ENCODE results near the gene SUPV3L1. TPM values are rescaled to one million over a fixed set of nuclear protein-coding genes. Genes with fewer than 3 reads are reported as not detected.
"Not testable (repeated sequence)": the region's sequence is repeated elsewhere in the genome, so short reads cannot be mapped to it uniquely, and the experiment has no call there.

SUPV3L1 gene
- total RNA-seq, 2 experiments from 2014 or later: 45.0 to 47.6 TPM

DNA sequence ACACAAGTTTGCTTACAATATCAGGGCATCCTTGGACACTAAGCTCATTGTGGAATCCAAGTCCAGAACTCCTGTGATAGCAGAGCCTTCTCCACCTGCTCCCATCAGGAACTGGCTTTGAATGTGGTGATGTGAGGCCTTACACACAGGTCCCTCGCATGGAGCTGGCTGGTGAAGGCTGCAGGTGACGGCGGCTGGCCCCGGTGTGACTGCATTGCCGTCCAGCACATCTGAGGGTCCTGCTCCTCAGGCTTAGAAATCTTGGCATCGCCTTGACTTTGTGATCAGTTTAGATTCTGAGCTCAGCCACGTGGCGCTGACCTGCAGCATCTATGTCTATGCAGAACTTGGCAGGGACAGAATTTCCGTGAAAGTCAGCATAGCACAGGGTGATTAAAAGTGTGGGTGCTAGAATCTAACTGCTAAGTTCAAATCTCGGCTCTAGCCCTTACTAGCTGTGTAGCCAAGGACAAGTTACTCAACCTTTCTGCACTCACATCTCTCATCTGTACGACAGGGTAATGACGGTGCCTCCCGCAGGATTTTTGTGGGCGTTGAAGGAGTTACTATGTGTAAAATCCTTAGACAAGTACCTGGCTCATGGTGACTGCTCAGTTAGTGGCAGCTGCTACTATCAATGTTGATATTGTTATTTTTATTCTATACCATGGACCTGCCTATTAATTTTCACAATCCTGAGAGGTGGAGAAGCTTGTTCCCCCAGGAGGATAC lies 66.7 kb downstream of the SUPV3L1 start:
- no peaks in the 10 kb centered on the region for H3K36me3 Mint-ChIP-seq

DNA sequence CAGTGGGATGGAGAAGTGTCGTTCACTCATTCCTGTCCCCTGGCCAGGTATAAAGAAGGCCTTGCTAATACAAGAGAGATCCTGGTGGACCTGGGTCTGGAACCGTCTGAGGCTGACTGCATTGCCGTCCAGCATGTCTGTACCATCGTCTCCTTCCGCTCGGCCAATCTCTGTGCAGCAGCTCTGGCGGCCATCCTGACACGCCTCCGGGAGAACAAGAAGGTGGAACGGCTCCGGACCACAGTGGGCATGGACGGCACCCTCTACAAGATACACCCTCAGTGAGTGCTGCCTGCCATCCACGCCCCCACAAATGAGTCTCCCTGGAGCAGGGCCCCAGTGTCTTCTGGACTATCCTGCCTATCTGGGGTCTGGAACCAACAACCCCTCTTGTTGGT lies 67.3 kb downstream of the SUPV3L1 start:
- Mint-ChIP-seq H3K27me3 (no peaks in the 10 kb centered on the region), H3K36me3 (no peaks in the 10 kb centered on the region), H3K4me3 (no peak overlapping the region), H3K9me3 (no peaks in the 10 kb centered on the region), H3K4me1 (ENCODE audit: low read depth) (no peaks in the 10 kb centered on the region), H3K27ac (no peak overlapping the region)
- CTCF ChIA-PET: interaction anchor here (1.5 kb wide), 1 partner anchor 161 kb away, joined by 5 read pairs; no protein-coding TSS in a partner anchor
- DNase-seq: no peak
- POLR2A ChIA-PET: no interaction called here
- intact Hi-C loops (cut with micrococcal nuclease): no loop called here

More for the DNA sequence above, 66.7 kb downstream of the SUPV3L1 start:
- CTCF ChIA-PET: interaction anchor here (1.2 to 1.5 kb wide), 2 partner anchors 146 to 162 kb away, joined by 3 to 5 read pairs; no protein-coding TSS in a partner anchor
- Mint-ChIP-seq H3K4me3 (no peak overlapping the region), H3K9me3 (no peaks in the 10 kb centered on the region), H3K4me1 (ENCODE audit: low read depth) (no peaks in the 10 kb centered on the region), H3K27me3 (no peaks in the 10 kb centered on the region), H3K27ac (no peak overlapping the region)
- POLR2A ChIA-PET: no interaction called here
- DNase-seq: no peak
- intact Hi-C loops (cut with micrococcal nuclease): no loop called here

- Mint-ChIP-seq H3K36me3 (no peaks in the 10 kb centered on the region), H3K4me1 (ENCODE audit: low read depth) (no peaks in the 10 kb centered on the region), H3K27ac (no peak overlapping the region), H3K27me3 (no peaks in the 10 kb centered on the region), H3K4me3 (no peak overlapping the region), H3K9me3 (no peaks in the 10 kb centered on the region)
- no peak for DNase-seq
- ChIA-PET POLR2A (no interaction called here), CTCF (no interaction called here)
- intact Hi-C loops (cut with micrococcal nuclease): no loop called here
Observed at GRCh38 chr10:69248117-69248730, 68.2 kb downstream of the SUPV3L1 start.

- H3K4me1 Mint-ChIP-seq (ENCODE audit: low read depth): no peaks in the 10 kb centered on the region
- intact Hi-C loops (cut with micrococcal nuclease): no loop called here
- DNase-seq: no peak
- ChIA-PET POLR2A (no interaction called here), CTCF (no interaction called here)
- H3K27me3 Mint-ChIP-seq: no peaks in the 10 kb centered on the region
- no peaks in the 10 kb centered on the region for H3K36me3 Mint-ChIP-seq
- no peaks in the 10 kb centered on the region for H3K9me3 Mint-ChIP-seq
- H3K27ac Mint-ChIP-seq: no peak overlapping the region
- no peak overlapping the region for H3K4me3 Mint-ChIP-seq
Observed at GRCh38 chr10:69250041-69250440, 70.0 kb downstream of the SUPV3L1 start.

- H3K4me1 Mint-ChIP-seq (ENCODE audit: low read depth); DNase-seq; CTCF ChIA-PET; H3K36me3 Mint-ChIP-seq; H3K4me3 Mint-ChIP-seq; POLR2A ChIA-PET; H3K9me3 Mint-ChIP-seq; H3K27ac Mint-ChIP-seq; intact Hi-C loops (cut with micrococcal nuclease); H3K27me3 Mint-ChIP-seq: not testable (repeated sequence)
Observed at GRCh38 chr10:69251417-69251816, 71.4 kb downstream of the SUPV3L1 start.

- no peak overlapping the region for H3K27ac Mint-ChIP-seq
- no peaks in the 10 kb centered on the region for H3K4me1 Mint-ChIP-seq (ENCODE audit: low read depth)
- intact Hi-C loops (cut with micrococcal nuclease): no loop called here
- POLR2A ChIA-PET: interaction anchor here (0.6 kb wide), 1 partner anchor 12 kb away, joined by 4 read pairs; no protein-coding TSS in a partner anchor
- H3K9me3 Mint-ChIP-seq: no peaks in the 10 kb centered on the region
- H3K27me3 Mint-ChIP-seq: no peaks in the 10 kb centered on the region
- no peak overlapping the region for H3K4me3 Mint-ChIP-seq
- DNase-seq: no peak
- no peaks in the 10 kb centered on the region for H3K36me3 Mint-ChIP-seq
- CTCF ChIA-PET: interaction anchor here (1.2 kb wide), 1 partner anchor 140 kb away, joined by 4 read pairs; no protein-coding TSS in a partner anchor
Observed at GRCh38 chr10:69253171-69253570, 73.1 kb downstream of the SUPV3L1 start.

DNA sequence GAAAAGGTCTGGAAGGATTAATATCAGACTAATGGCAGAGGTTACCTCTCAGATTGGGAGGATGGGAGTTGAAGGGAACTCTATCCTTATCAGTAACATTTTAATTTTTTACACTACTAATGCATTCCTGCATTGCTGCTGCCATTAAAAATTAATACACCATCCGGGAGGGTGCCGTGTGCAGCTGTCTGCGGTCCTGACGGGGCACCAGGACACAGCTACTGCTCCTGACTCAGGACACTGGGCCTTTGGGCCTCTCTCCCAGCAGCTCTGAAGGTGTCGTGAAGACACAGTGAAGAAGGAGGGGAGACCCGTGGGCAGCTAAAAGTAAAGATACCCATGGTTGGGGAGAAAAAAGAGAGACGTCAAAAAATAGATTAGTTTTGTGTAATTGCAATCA lies 74.8 kb downstream of the SUPV3L1 start:
- intact Hi-C loops (cut with micrococcal nuclease): no loop called here
- ChIA-PET CTCF (no interaction called here), POLR2A (no interaction called here)
- Mint-ChIP-seq H3K9me3 (no peaks in the 10 kb centered on the region), H3K4me1 (ENCODE audit: low read depth) (no peaks in the 10 kb centered on the region), H3K27me3 (no peaks in the 10 kb centered on the region), H3K27ac (no peak overlapping the region), H3K4me3 (no peak overlapping the region), H3K36me3 (no peaks in the 10 kb centered on the region)
- no peak for DNase-seq

Other genes with a start within 250 kb of the SUPV3L1 start
- 100 to 1,000 TPM; 156 to 158 TPM for gene DDX21, start 224.1 kb upstream of the SUPV3L1 start, total RNA-seq
- 10 to 100 TPM; 23.0 to 25.2 TPM for gene KIFBP, start 191.4 kb upstream of the SUPV3L1 start, total RNA-seq
- gene SRGN, start 92.1 kb upstream of the SUPV3L1 start, total RNA-seq: 100 to 1,000 TPM; 949 to 966 TPM
- 10 to 100 TPM; 44.6 to 51.4 TPM for gene VPS26A, start 56.1 kb upstream of the SUPV3L1 start, total RNA-seq
- 1 to 10 TPM in 1 of 2 experiments, under 1 TPM in 1; 0.67 to 1.1 TPM for gene HKDC1, start 40.1 kb downstream of the SUPV3L1 start, total RNA-seq
- 100 to 1,000 TPM; 213 to 220 TPM for gene HK1, start 98.3 kb downstream of the SUPV3L1 start, total RNA-seq
- not detected for gene TACR2, start 236.7 kb downstream of the SUPV3L1 start, total RNA-seq